HL-60 (cell line): Measurements from ENCODE around the gene METTL16.

Source experiments
- DNase-seq, 2 experiments: peaks; one replicate each; pipeline ENCODE4 v3.0.0-alpha.2; 2010 to 2020; ENCODE audit warnings: low read depth in 1 of 2, low spot score in 1 of 2
- H3K27ac ChIP-seq: fragments of 250-450 bp; sonication (Bioruptor Pico); replicated peaks from 2 replicates; pipeline ENCODE4 v1.5.1; 2020; ENCODE audit warnings: mild to moderate bottlenecking, moderate library complexity
- H3K27me3 ChIP-seq: fragments of 250-450 bp; sonication (Bioruptor Pico); 2 replicates; pipeline ENCODE4 v1.5.1; 2021; ENCODE audit warnings: mild to moderate bottlenecking, moderate library complexity; ENCODE audit not compliant: insufficient read depth, poor library complexity, severe bottlenecking
- H3K4me3 ChIP-seq: replicated peaks from 2 replicates; pipeline ENCODE4 v1.5.1; 2011; ENCODE audit warnings: mild to moderate bottlenecking, control low read depth, low read length; ENCODE audit not compliant: insufficient read depth
- GABPA ChIP-seq: IDR thresholded peaks from 2 replicates; pipeline ENCODE4 v1.6.1; 2012; ENCODE audit warnings: low read depth
- POLR2AphosphoS5 ChIP-seq: IDR thresholded peaks from 2 replicates; pipeline ENCODE4 v1.6.1; 2012; ENCODE audit warnings: low read depth
- SPI1 ChIP-seq: IDR thresholded peaks from 2 replicates; pipeline ENCODE4 v1.6.1; 2012; ENCODE audit warnings: low read depth, mild to moderate bottlenecking, borderline replicate concordance
- TF ChIP-seq, protein P1 (sequence below): IDR thresholded peaks from 2 replicates; pipeline ENCODE4 v1.6.1; 2012; ENCODE audit warnings: low read depth; ENCODE audit not compliant: insufficient replicate concordance
- TF ChIP-seq, protein P2 (sequence below): IDR thresholded peaks from one replicate; pipeline ENCODE4 v1.5.1; 2011; ENCODE audit warnings: low read length, control low read depth, inconsistent platforms; ENCODE audit not compliant: insufficient read depth

The METTL16 gene

DNA sequence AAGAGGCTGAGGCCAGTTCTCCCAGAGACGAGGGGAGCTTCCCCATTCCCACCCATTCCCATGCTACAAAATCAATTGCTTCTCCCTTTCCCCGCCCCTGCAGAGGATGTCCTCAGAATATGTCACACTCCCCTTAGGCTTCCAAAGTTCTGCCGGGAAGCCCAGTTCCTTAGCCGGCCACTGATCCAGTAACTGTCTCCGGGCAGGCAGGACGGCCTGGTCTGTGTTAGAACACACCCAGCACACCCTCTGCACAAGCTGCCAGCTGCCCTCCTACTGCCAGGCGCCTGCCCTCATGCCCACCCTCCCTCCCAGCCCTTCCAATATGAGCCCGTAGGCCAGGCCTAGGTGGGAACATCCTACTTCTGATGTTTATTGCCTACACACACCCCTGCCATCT is 143.3 kb downstream of the METTL16 start:
- Histone ChIP-seq H3K27ac (no peak overlapping the region), H3K27me3 (no peaks in the 10 kb centered on the region), H3K4me3 (no peak overlapping the region)
- no peak for TF ChIP-seq POLR2AphosphoS5
- TF ChIP-seq GABPA, result no peak
- TF ChIP-seq, protein P1, sequence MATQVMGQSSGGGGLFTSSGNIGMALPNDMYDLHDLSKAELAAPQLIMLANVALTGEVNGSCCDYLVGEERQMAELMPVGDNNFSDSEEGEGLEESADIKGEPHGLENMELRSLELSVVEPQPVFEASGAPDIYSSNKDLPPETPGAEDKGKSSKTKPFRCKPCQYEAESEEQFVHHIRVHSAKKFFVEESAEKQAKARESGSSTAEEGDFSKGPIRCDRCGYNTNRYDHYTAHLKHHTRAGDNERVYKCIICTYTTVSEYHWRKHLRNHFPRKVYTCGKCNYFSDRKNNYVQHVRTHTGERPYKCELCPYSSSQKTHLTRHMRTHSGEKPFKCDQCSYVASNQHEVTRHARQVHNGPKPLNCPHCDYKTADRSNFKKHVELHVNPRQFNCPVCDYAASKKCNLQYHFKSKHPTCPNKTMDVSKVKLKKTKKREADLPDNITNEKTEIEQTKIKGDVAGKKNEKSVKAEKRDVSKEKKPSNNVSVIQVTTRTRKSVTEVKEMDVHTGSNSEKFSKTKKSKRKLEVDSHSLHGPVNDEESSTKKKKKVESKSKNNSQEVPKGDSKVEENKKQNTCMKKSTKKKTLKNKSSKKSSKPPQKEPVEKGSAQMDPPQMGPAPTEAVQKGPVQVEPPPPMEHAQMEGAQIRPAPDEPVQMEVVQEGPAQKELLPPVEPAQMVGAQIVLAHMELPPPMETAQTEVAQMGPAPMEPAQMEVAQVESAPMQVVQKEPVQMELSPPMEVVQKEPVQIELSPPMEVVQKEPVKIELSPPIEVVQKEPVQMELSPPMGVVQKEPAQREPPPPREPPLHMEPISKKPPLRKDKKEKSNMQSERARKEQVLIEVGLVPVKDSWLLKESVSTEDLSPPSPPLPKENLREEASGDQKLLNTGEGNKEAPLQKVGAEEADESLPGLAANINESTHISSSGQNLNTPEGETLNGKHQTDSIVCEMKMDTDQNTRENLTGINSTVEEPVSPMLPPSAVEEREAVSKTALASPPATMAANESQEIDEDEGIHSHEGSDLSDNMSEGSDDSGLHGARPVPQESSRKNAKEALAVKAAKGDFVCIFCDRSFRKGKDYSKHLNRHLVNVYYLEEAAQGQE, result no peak
- TF ChIP-seq, protein P2, sequence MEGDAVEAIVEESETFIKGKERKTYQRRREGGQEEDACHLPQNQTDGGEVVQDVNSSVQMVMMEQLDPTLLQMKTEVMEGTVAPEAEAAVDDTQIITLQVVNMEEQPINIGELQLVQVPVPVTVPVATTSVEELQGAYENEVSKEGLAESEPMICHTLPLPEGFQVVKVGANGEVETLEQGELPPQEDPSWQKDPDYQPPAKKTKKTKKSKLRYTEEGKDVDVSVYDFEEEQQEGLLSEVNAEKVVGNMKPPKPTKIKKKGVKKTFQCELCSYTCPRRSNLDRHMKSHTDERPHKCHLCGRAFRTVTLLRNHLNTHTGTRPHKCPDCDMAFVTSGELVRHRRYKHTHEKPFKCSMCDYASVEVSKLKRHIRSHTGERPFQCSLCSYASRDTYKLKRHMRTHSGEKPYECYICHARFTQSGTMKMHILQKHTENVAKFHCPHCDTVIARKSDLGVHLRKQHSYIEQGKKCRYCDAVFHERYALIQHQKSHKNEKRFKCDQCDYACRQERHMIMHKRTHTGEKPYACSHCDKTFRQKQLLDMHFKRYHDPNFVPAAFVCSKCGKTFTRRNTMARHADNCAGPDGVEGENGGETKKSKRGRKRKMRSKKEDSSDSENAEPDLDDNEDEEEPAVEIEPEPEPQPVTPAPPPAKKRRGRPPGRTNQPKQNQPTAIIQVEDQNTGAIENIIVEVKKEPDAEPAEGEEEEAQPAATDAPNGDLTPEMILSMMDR, result no peak
- no peak for TF ChIP-seq SPI1
- DNase-seq, result no peak

DNA sequence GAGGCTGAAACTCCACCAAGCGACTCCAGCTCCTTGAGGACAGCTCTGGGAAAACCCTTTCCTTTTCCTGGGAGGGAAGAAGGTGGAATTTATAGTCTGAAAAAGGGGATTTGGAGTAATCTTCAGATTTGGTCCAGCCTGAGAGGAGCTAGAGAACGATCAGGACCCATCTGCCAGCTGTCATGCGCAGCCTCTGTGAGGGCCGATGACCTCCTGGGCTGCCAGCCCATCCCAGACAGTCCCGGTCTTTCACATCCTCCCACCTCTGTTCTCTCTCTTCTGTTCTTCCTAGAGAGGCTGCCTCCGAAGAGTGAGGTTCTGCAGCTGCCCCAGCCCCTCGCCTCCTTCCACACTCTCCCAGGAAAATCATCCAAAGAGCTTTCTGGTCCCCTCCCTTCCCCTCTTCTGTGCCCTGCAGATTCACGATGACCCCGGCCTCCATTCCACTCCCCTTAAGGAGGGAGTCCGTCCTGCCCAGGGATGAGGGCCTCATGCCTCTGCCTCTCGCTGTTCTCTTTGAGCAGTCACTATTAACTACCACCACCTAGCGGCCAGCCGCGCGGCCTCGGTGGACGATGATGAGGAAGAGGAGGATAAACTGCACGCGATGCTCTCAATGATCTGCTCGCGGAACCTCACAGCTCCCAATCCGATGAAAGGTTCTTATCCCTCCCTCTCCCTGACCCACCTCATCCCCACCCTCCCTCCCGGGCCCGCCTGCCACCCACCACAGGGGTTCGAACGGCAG is 144.8 kb downstream of the METTL16 start:
- TF ChIP-seq, protein P2, result no peak
- no peak for TF ChIP-seq POLR2AphosphoS5
- no peak for TF ChIP-seq SPI1
- TF ChIP-seq, protein P1, result no peak
- TF ChIP-seq GABPA, result no peak
- Histone ChIP-seq H3K4me3 (no peak overlapping the region), H3K27ac (no peak overlapping the region), H3K27me3 (no peaks in the 10 kb centered on the region)
- no peak for DNase-seq
